Astrocyte of the spinal cord (primary cell): Measurements from ENCODE around the gene FBRSL1.

Experiments used
- DNase-seq: peaks from one replicate; pipeline ENCODE4 v3.0.0; 2011; ENCODE audit warnings: low read depth, low spot score
- H3K4me3 ChIP-seq: 2 replicates; pipeline ENCODE4 v1.5.1; 2011; ENCODE audit warnings: low read depth, mild to moderate bottlenecking, low read length, moderate library complexity
- CTCF ChIP-seq: IDR thresholded peaks from 2 replicates; pipeline ENCODE4 v1.5.1; 2012; ENCODE audit warnings: low read depth, mild to moderate bottlenecking, low read length, inconsistent platforms
- in situ Hi-C: cut with HindIII; loops from 2 replicates; pipeline ENCODE4 v1.10.0; 2017; ENCODE audit warnings: low sequenced_read_pairs

FBRSL1 gene

GRCh38 chr12:132466241-132467201 lies 23.4 kb upstream of the FBRSL1 start:
- DNase-seq = no peak
- in situ Hi-C loops = no loop called here
- no peak for TF ChIP-seq CTCF
- H3K4me3 ChIP-seq = no peak overlapping the region

- no peak for TF ChIP-seq CTCF
- no peak overlapping the region for H3K4me3 ChIP-seq
- no peak for DNase-seq
Observed at GRCh38 chr12:132467511-132467910, 22.4 kb upstream of the FBRSL1 start.

GRCh38 chr12:132469423-132469822 lies 20.5 kb upstream of the FBRSL1 start:
- DNase-seq = no peak
- no peak for TF ChIP-seq CTCF
- in situ Hi-C loops = no loop called here
- H3K4me3 ChIP-seq = no peak overlapping the region

More at GRCh38 chr12:132467511-132467910, 22.4 kb upstream of the FBRSL1 start:
- in situ Hi-C loops = no loop called here

GRCh38 chr12:132470397-132470796 lies 19.6 kb upstream of the FBRSL1 start:
- no peak for DNase-seq
- no peak for TF ChIP-seq CTCF
- no peak overlapping the region for H3K4me3 ChIP-seq
- in situ Hi-C loops = no loop called here

- no peak for TF ChIP-seq CTCF
- in situ Hi-C loops = no loop called here
- H3K4me3 ChIP-seq = no peak overlapping the region
- DNase-seq = no peak
Observed at GRCh38 chr12:132471011-132471857, 18.7 kb upstream of the FBRSL1 start.

GRCh38 chr12:132471858-132472255 lies 18.1 kb upstream of the FBRSL1 start:
- H3K4me3 ChIP-seq = no peak overlapping the region
- TF ChIP-seq CTCF = no peak
- in situ Hi-C loops = no loop called here
- no peak for DNase-seq
